Natural killer cell (primary cell): Measurements from ENCODE around the gene STARD3. TPM values are rescaled to one million over a fixed set of nuclear protein-coding genes. Genes with fewer than 3 reads are reported as not detected.

ENCODE experiments used
- ATAC-seq, 3 donors: fragments of 150-1000 bp in 2 of 3; fragments of 200-7000 bp in 1 of 3; cut with Tn5 transposase; 1 replicate in 1 of 3; 2 replicates in 2 of 3; pipeline ENCODE4 v1.10.0; 2021; ENCODE audit warnings: mild to moderate bottlenecking in 2 of 3, moderate library complexity in 2 of 3
- DNase-seq, 2 donors: peaks; one replicate each; pipeline versions ENCODE4 v3.0.0 to v3.0.0-alpha.2; 2013 to 2021; ENCODE audit warnings: mixed read lengths in 1 of 2
- H3K27ac ChIP-seq: one replicate; pipeline ENCODE4 v1.5.1; 2013; ENCODE audit warnings: mild to moderate bottlenecking, low read length
- H3K27me3 ChIP-seq: one replicate; pipeline ENCODE4 v1.6.1; 2013; ENCODE audit warnings: low read length; ENCODE audit not compliant: control insufficient read depth, insufficient read depth
- H3K36me3 ChIP-seq: one replicate; pipeline ENCODE4 v1.6.1; 2013; ENCODE audit warnings: low read length; ENCODE audit not compliant: control insufficient read depth, insufficient read depth
- H3K4me1 ChIP-seq: one replicate; pipeline ENCODE4 v1.6.1; 2013; ENCODE audit warnings: low read length; ENCODE audit not compliant: control insufficient read depth, insufficient read depth
- H3K4me3 ChIP-seq: one replicate; pipeline ENCODE4 v1.5.1; 2013; ENCODE audit warnings: low read length
- H3K9me3 ChIP-seq: one replicate; pipeline ENCODE4 v1.6.1; 2013; ENCODE audit warnings: low read length; ENCODE audit not compliant: control insufficient read depth, insufficient read depth
- H3K27ac Mint-ChIP-seq, 2 donors: one replicate each; pipeline ENCODE4 v1.8.0; 2022; ENCODE audit warnings: mild to moderate bottlenecking in 2 of 2, mixed read lengths in 2 of 2, moderate library complexity in 1 of 2
- H3K27me3 Mint-ChIP-seq, 2 donors: one replicate each; pipeline ENCODE4 v1.8.0; 2022; ENCODE audit warnings: low read depth in 2 of 2, mixed read lengths in 2 of 2
- H3K36me3 Mint-ChIP-seq: one replicate; pipeline ENCODE4 v1.8.0; 2022; ENCODE audit warnings: mixed read lengths
- H3K4me1 Mint-ChIP-seq, 2 donors: one replicate each; pipeline ENCODE4 v1.8.0; 2022; ENCODE audit warnings: mixed read lengths in 2 of 2
- H3K4me3 Mint-ChIP-seq: one replicate; pipeline ENCODE4 v1.8.0; 2022; ENCODE audit warnings: mild to moderate bottlenecking, moderate library complexity, mixed read lengths
- H3K9me3 Mint-ChIP-seq, 2 donors: one replicate each; pipeline ENCODE4 v1.8.0; 2022; ENCODE audit warnings: mixed read lengths in 2 of 2
- CTCF ChIP-seq: fragments of 200-600 bp; IDR thresholded peaks from one replicate; pipeline ENCODE4 v1.8.0; 2022; ENCODE audit warnings: antibody characterized with exemption
- WGBS: methylation state at CpG from one replicate; pipeline ENCODE4 v1.1.7; 2013; ENCODE audit warnings: missing lambda C conversion rate; ENCODE audit not compliant: insufficient coverage; 5-methylcytosine and 5-hydroxymethylcytosine counted together
- intact Hi-C: fragments of 100-400 bp; cut with micrococcal nuclease; formaldehyde crosslinking; loops from one replicate; pipeline ENCODE4 v1.14.2; 2022
- total RNA-seq, 4 donors: library from RNA; stranded (reverse); fragments of 120-200 nt in 1 of 4; gene quantifications; one replicate each; pipeline versions ENCODE4 v1.2.3 to v1.2.4, GENCODE V29; 2013 to 2022

STARD3 gene
- total RNA-seq, 3 donors from 2014 or later (not counting 1 experiment from before 2014, with no cell fraction given) = 97.1 to 115 (median 105) TPM

GRCh38 chr17:39664581-39665561 is 27.9 kb downstream of the STARD3 start, which contains the start of gene TCAP:
TCAP (plus strand) TSS chr17:39665349; CDS start chr17:39665360, 11 bp downstream.
- Mint-ChIP-seq H3K27ac (peak within 1 kb of the TSS in 1 of 2 donors; percentile 18), H3K9me3 (no peaks in the 10 kb centered on the region), H3K4me1 (peaks cover 7 to 23% of the 10 kb centered on the region in 2 donors), H3K36me3 (no peaks in the 10 kb centered on the region), H3K4me3 (no peak within 1 kb of the TSS), H3K27me3 (no peaks in the 10 kb centered on the region)
- H3K9me3 ChIP-seq = no peaks in the 10 kb centered on the region
- H3K27me3 ChIP-seq = peaks cover 2% of the 10 kb centered on the region
- WGBS = 81% methylated on average over 15 of the region's 15 CpGs
- no peak within 1 kb of the TSS for H3K4me3 ChIP-seq
- ATAC-seq (no peak), DNase-seq (no peak)
- intact Hi-C loops = loop anchor here (5.0 kb wide), 1 partner anchor 43 kb away; no protein-coding TSS in a partner anchor
- no peak within 1 kb of the TSS for H3K27ac ChIP-seq
- H3K4me1 ChIP-seq = peaks cover 28% of the 10 kb centered on the region
- peaks cover 31% of the 10 kb centered on the region for H3K36me3 ChIP-seq
- no peak for TF ChIP-seq CTCF

- peaks cover 7 to 23% of the 10 kb centered on the region in 2 donors for H3K4me1 Mint-ChIP-seq
- no peak overlapping the region for H3K27ac Mint-ChIP-seq
- 81% methylated on average over 17 of the region's 17 CpGs for WGBS
- no peaks in the 10 kb centered on the region for H3K9me3 Mint-ChIP-seq
- H3K27me3 Mint-ChIP-seq = no peaks in the 10 kb centered on the region
- Histone ChIP-seq H3K4me3 (no peak overlapping the region), H3K9me3 (no peaks in the 10 kb centered on the region), H3K27ac (no peak overlapping the region), H3K36me3 (peaks cover 23% of the 10 kb centered on the region), H3K4me1 (peaks cover 23% of the 10 kb centered on the region), H3K27me3 (peaks cover 3% of the 10 kb centered on the region)
- DNase-seq (peak in 1 of 2 donors; percentile 46), ATAC-seq (peak in 1 of 3 donors; percentile 22)
- no peak overlapping the region for H3K4me3 Mint-ChIP-seq
- no peak for TF ChIP-seq CTCF
- H3K36me3 Mint-ChIP-seq = no peaks in the 10 kb centered on the region
- intact Hi-C loops = loop anchor here (5.0 kb wide), 1 partner anchor 43 kb away; no protein-coding TSS in a partner anchor
Measured at GRCh38 chr17:39665642-39666224, 28.8 kb downstream of the STARD3 start.

- Histone ChIP-seq H3K27ac (no peak overlapping the region), H3K27me3 (peaks cover 5% of the 10 kb centered on the region), H3K9me3 (no peaks in the 10 kb centered on the region), H3K4me1 (peaks cover 23% of the 10 kb centered on the region), H3K36me3 (peaks cover 18% of the 10 kb centered on the region), H3K4me3 (no peak overlapping the region)
- peaks cover 7 to 23% of the 10 kb centered on the region in 2 donors for H3K4me1 Mint-ChIP-seq
- TF ChIP-seq CTCF = no peak
- 92% methylated on average over 2 of the region's 2 CpGs for WGBS
- intact Hi-C loops = loop anchor here (5.0 kb wide), 1 partner anchor 44 kb away; no protein-coding TSS in a partner anchor
- H3K36me3 Mint-ChIP-seq = no peaks in the 10 kb centered on the region
- H3K4me3 Mint-ChIP-seq = no peak overlapping the region
- no peaks in the 10 kb centered on the region for H3K9me3 Mint-ChIP-seq
- no peak for DNase-seq
- H3K27ac Mint-ChIP-seq = no peak overlapping the region
- no peaks in the 10 kb centered on the region for H3K27me3 Mint-ChIP-seq
- no peak for ATAC-seq
Measured at GRCh38 chr17:39666231-39666600, 29.3 kb downstream of the STARD3 start.
